Activated CD8-positive, alpha-beta memory T cell treated with anti-CD3 and anti-CD28 coated beads, Interleukin-2, amount 10 ng/mL, durations not matched to agents 7 days and 5 days (primary cell): Measurements from ENCODE around the gene FAM229B. TPM values are rescaled to one million over a fixed set of nuclear protein-coding genes. Genes with fewer than 3 reads are reported as not detected.
"Not testable (repeated sequence)": the region's sequence is repeated elsewhere in the genome, so short reads cannot be mapped to it uniquely, and the experiment has no call there.

Source experiments
- ATAC-seq: fragments of 150-1000 bp; cut with Tn5 transposase; one replicate; pipeline ENCODE4 v1.10.0; 2021; ENCODE audit warnings: moderate library complexity
- CTCF ChIA-PET: fragments of 350-600 bp; sonication (Branson Sonifier 250); formaldehyde crosslinking; loops from one replicate; lab custom pipeline; 2021; ENCODE audit warnings: antibody characterized with exemption; lab: Charles Lee
- DNase-seq: peaks from one replicate; pipeline ENCODE4 v3.0.0-alpha.2; 2020
- H3K27ac Mint-ChIP-seq: one replicate; pipeline ENCODE4 v1.8.0; 2021; ENCODE audit warnings: mild to moderate bottlenecking, mixed read lengths
- H3K27me3 Mint-ChIP-seq: one replicate; pipeline ENCODE4 v1.8.0; 2021; ENCODE audit warnings: mixed read lengths
- H3K36me3 Mint-ChIP-seq: one replicate; pipeline ENCODE4 v1.8.0; 2021; ENCODE audit warnings: mild to moderate bottlenecking, mixed read lengths
- H3K4me1 Mint-ChIP-seq: one replicate; pipeline ENCODE4 v1.8.0; 2021; ENCODE audit warnings: mixed read lengths
- H3K4me3 Mint-ChIP-seq: one replicate; pipeline ENCODE4 v1.8.0; 2021; ENCODE audit warnings: mild to moderate bottlenecking, moderate library complexity, mixed read lengths
- H3K9me3 Mint-ChIP-seq: one replicate; pipeline ENCODE4 v1.8.0; 2022; ENCODE audit warnings: low read depth, mixed read lengths
- total RNA-seq, 2 experiments: library from RNA; stranded (reverse); gene quantifications; one replicate each; pipeline ENCODE4 v1.2.3, GENCODE V29; 2021

The FAM229B gene
- total RNA-seq, 2 experiments from 2014 or later = 4.1 to 4.5 TPM

DNA sequence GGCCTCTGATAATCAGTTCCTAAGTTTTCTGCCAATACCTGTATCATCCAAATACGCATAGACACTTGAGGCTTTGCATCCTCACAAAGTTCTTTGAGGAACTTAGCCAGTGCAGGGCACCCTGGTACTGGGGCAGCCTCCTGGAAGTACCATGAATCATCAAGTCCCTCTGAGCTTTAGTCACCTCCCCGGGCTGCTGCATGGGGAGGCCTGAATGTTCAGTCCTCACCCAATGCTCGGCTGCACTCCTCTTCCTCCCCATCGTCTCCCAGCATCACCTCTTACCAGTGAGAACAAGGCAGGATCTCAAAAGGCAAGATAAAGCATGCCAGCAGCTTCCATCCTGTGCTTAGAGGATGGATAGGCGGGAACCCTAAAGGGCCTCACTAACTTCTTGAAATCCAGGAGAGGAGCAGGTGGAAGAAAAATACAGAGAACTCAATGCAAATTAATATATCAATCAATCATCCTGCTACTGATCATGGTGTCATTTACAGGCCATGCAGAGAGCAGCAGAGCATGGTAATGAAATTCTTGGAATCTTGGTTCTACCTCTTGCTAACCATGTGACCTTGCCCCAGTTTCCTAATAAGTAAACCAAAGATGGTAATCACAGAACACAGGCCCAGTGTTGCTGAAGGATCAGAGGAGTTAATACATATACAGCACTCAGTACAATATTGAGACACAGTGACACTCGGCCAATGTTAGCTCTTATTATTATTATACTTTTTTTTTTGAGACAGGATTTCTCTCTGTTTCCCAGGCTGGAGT, 38.2 kb upstream of the FAM229B start:
- no peaks in the 10 kb centered on the region for H3K9me3 Mint-ChIP-seq
- DNase-seq (no peak), ATAC-seq (peak; percentile 20)
- CTCF ChIA-PET = interaction anchor here (0.9 to 2.5 kb wide), 6 partner anchors 8 to 790 kb away, joined by 3 to 12 read pairs (median 4); a partner anchor contains a TSS
- no peaks in the 10 kb centered on the region for H3K27me3 Mint-ChIP-seq
- H3K4me3 Mint-ChIP-seq = no peak overlapping the region
- peaks cover 6% of the 10 kb centered on the region for H3K4me1 Mint-ChIP-seq
- H3K36me3 Mint-ChIP-seq = no peaks in the 10 kb centered on the region
- no peak overlapping the region for H3K27ac Mint-ChIP-seq

DNA sequence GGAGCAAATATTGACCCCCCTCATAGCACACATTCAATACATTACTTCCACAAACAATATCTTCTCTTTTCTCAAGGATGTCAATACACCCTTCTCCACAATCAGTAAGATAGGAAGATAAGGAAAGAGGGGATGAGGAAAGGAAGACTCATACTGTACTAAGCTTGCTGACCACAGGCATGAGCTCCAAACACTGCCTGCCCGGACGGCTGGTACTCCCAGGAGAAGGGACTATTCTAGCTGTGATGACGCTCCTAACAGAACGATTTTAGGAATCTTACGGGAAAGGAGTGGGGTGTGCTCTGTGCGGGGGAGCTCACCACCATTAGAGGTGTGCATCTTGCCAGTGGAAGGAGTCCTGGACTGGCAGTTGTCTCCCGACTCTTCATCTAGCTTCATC, 37.4 kb upstream of the FAM229B start:
- Mint-ChIP-seq H3K4me1 (peaks cover 6% of the 10 kb centered on the region), H3K36me3 (no peaks in the 10 kb centered on the region), H3K27ac (no peak overlapping the region), H3K9me3 (no peaks in the 10 kb centered on the region), H3K27me3 (peaks cover 1% of the 10 kb centered on the region), H3K4me3 (no peak overlapping the region)
- ATAC-seq = no peak
- DNase-seq = no peak
- CTCF ChIA-PET = interaction anchor here (0.9 to 2.5 kb wide), 5 partner anchors 8 to 397 kb away, joined by 3 to 12 read pairs (median 4); no protein-coding TSS in a partner anchor

DNA sequence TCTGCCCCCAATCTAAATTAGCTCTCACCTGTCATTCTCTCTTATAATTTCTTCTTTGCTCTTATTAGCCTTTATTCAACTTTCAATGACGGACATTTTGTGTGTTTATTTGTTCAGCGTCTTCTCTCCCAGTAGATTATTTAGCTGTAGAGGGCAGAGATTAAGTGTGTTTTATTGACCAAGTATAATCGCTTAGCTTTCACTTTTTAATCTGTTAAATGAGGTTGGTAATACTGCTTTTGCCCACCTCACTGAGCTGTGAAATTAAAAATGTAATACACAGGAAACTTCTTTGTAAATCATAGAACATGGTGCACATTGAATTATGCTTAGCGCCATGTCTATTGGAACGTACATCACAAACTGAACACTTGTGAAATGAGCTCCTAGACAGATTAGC, 37.0 kb upstream of the FAM229B start:
- ATAC-seq (no peak), DNase-seq (no peak)
- Mint-ChIP-seq H3K4me3 (no peak overlapping the region), H3K27ac (no peak overlapping the region), H3K4me1 (peaks cover 6% of the 10 kb centered on the region), H3K27me3 (peaks cover 4% of the 10 kb centered on the region), H3K36me3 (no peaks in the 10 kb centered on the region), H3K9me3 (no peaks in the 10 kb centered on the region)
- CTCF ChIA-PET = interaction anchor here (1.3 to 2.5 kb wide), 3 partner anchors 9 to 113 kb away, joined by 4 to 12 read pairs (median 7); no protein-coding TSS in a partner anchor

DNA sequence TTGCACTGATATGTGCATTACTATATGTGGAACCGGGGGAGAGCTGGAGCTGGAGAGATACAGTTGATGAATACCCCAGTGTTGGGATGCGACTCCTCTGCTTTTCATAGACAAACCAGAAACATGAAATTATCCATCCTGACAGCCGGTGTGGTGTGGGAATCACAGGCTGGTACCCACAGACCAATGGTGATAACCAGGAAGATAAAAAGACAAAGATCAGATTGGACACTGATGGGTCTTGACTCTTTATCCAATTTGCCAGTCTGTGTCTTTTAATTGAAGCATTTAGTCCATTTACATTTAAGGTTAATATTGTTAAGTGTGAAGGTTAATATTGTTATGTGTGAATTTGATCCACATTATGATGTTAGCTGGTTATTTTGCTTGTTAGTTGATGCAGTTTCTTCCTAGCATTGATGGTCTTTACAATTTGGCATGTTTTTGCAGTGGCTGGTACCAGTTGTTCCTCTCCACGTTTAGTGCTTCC, 36.1 kb upstream of the FAM229B start:
- not testable (repeated sequence) for H3K4me3 Mint-ChIP-seq, H3K4me1 Mint-ChIP-seq, DNase-seq, H3K27me3 Mint-ChIP-seq, H3K36me3 Mint-ChIP-seq, H3K9me3 Mint-ChIP-seq, H3K27ac Mint-ChIP-seq, ATAC-seq
- CTCF ChIA-PET = interaction anchor here (1.7 to 2.5 kb wide), 2 partner anchors 10 to 112 kb away, joined by 7 to 12 read pairs; no protein-coding TSS in a partner anchor

DNA sequence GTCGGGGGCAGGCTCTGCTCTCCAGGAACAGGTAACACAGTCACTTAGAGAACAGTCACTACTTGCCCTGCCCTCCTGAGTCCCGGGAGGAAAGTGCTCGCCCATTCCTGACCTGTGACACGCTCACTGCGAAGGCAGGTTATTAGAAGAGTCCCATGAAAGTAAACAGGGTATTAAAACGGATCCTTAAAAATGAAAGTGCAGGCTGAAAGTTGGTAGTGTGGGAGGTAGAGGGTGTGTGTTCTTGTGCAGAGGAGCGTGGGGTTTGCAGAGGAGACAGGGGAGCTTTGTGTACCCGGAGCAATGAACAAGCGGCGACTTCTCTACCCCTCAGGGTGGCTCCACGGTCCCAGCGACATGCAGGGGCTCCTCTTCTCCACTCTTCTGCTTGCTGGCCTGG, 33.4 kb upstream of the FAM229B start, which contains the start of gene CCN6:
Gene CCN6, plus strand, starts transcription at position 104 of the 400 bp plus-strand sequence. Its CDS starts 254 bp downstream, at position 358.
- Mint-ChIP-seq H3K27ac (no peak within 1 kb of the TSS), H3K36me3 (no peaks in the 10 kb centered on the region), H3K4me1 (peaks cover 5% of the 10 kb centered on the region), H3K27me3 (peaks cover 9% of the 10 kb centered on the region), H3K4me3 (no peak within 1 kb of the TSS), H3K9me3 (no peaks in the 10 kb centered on the region)
- CTCF ChIA-PET = interaction anchor here (0.9 to 1.4 kb wide), 2 partner anchors 8 to 19 kb away, joined by 3 read pairs; no protein-coding TSS in a partner anchor
- no peak for DNase-seq
- no peak for ATAC-seq

DNA sequence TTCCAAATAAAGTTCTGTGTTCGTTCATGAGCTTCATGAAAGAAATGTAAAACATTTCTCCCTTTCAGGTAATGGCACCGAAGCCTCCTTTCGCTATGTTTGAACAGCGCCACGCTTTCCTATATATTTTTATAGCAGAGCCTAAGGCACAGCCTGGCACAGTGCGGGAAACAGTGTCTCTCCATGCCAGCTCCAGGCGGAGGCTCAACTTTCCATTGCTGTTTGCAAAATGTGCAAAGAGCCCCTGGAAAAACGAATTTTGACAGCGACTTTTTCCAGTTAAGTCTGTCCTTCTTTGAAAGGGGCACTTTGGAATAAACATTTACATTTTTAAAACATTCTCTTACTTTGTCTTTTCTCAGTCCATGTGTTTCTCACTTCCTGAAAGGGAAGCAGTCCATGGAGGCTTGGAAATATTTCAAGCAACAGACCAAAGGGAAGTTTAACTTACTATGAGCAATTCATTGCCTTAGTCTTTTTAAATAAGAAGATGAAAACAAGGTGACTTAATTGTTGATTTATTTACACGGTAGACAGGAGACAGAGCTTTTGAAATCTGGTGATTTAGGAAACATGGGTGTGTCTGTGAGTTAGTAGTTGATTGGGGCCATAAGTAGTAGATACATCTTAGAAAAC, 32.7 kb upstream of the FAM229B start:
- DNase-seq (no peak), ATAC-seq (no peak)
- Mint-ChIP-seq H3K27me3 (peaks cover 9% of the 10 kb centered on the region), H3K4me3 (no peak overlapping the region), H3K36me3 (no peaks in the 10 kb centered on the region), H3K9me3 (no peaks in the 10 kb centered on the region), H3K27ac (no peak overlapping the region), H3K4me1 (no peaks in the 10 kb centered on the region)
- CTCF ChIA-PET = interaction anchor here (0.9 to 1.4 kb wide), 2 partner anchors 9 to 18 kb away, joined by 3 read pairs; no protein-coding TSS in a partner anchor

DNA sequence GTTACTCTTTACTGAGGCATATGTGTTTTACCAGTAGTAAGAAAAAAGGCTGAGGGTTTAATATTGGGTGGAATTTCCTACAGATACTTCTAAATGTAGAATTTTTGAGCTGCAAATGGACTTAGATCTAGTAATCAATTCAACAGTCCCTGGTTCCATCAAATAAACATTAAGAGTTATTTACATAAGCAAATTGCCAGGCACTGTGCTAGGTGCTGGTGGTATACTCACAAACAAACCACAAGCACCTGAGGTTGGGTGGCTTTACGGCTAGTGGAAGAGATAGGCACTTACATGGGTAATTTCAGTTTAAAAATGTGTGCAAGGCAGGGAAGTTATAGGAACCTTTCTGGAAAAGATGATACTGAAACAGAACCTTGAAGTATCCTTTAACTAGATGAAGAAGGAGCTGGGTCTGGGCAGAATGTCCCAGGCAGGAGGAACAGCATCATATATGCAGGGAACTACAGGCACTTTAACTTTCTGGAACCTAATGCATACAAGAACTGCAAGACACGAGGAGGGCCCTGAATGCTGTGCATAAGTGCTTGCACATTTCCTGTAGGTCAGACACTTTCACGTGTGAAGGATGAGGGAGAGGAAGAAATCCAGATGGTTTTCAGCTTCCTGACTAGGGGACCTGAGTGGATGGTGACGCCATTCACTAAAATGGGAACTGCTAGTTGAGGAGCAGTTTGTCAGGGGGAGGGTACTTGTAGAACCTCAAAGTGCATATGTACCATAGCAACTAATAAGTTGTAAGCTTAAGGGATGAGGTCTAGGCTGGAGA, 29.0 kb upstream of the FAM229B start:
- no peaks in the 10 kb centered on the region for H3K9me3 Mint-ChIP-seq
- CTCF ChIA-PET = interaction anchor here (0.7 to 2.1 kb wide), 4 partner anchors 9 to 1438 kb away, joined by 3 to 4 read pairs (median 3); no protein-coding TSS in a partner anchor
- no peak overlapping the region for H3K27ac Mint-ChIP-seq
- H3K4me1 Mint-ChIP-seq = no peaks in the 10 kb centered on the region
- H3K4me3 Mint-ChIP-seq = no peak overlapping the region
- peaks cover 9% of the 10 kb centered on the region for H3K27me3 Mint-ChIP-seq
- H3K36me3 Mint-ChIP-seq = no peaks in the 10 kb centered on the region
- DNase-seq (no peak), ATAC-seq (no peak)

DNA sequence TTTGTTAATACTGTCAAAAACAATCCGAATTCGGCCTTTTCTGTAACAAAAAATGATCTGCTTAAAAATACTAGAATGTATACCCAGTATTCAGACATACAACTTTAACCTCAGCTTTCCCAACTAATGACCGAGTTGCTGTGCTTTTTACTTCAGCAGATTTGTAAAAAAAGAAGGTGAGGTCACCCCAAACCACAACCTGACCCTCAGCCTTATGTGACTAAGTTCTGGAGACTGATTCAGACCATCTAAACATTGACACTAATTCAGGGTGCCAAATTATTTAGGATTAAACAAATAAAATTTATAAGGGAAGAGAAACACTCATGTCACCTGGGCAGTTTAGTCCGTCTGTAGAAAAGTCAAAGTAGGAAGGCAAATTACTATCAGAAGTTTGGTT, 25.8 kb upstream of the FAM229B start:
- Mint-ChIP-seq H3K36me3 (no peaks in the 10 kb centered on the region), H3K9me3 (no peaks in the 10 kb centered on the region), H3K27me3 (peaks cover 8% of the 10 kb centered on the region), H3K27ac (no peak overlapping the region), H3K4me1 (no peaks in the 10 kb centered on the region), H3K4me3 (no peak overlapping the region)
- CTCF ChIA-PET = interaction anchor here (1.8 kb wide), 1 partner anchor 101 kb away, joined by 3 read pairs; no protein-coding TSS in a partner anchor
- ATAC-seq (no peak), DNase-seq (no peak)

DNA sequence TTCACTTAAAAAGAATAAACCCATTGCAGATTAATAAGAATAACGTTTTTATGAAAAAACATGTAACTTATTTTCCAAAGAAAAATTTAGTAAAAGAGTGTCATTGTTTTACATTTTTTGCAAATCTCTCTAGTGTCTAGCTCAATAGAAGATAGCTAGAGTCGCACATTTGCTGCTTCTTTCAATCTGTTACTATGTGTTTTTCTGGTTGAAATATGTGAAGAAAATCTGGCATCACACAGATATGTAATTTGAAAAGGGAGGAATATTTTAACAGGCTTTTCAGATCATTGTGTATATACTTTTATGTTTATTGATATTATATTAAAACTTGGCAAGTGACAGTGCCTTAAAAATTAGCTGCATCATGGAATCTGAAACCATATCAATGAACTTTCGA, 24.4 kb upstream of the FAM229B start:
- DNase-seq (no peak), ATAC-seq (no peak)
- H3K4me1 Mint-ChIP-seq = no peaks in the 10 kb centered on the region
- peaks cover 3% of the 10 kb centered on the region for H3K36me3 Mint-ChIP-seq
- CTCF ChIA-PET = no interaction called here
- no peak overlapping the region for H3K4me3 Mint-ChIP-seq
- H3K27ac Mint-ChIP-seq = no peak overlapping the region
- peaks cover 8% of the 10 kb centered on the region for H3K27me3 Mint-ChIP-seq
- H3K9me3 Mint-ChIP-seq = no peaks in the 10 kb centered on the region

DNA sequence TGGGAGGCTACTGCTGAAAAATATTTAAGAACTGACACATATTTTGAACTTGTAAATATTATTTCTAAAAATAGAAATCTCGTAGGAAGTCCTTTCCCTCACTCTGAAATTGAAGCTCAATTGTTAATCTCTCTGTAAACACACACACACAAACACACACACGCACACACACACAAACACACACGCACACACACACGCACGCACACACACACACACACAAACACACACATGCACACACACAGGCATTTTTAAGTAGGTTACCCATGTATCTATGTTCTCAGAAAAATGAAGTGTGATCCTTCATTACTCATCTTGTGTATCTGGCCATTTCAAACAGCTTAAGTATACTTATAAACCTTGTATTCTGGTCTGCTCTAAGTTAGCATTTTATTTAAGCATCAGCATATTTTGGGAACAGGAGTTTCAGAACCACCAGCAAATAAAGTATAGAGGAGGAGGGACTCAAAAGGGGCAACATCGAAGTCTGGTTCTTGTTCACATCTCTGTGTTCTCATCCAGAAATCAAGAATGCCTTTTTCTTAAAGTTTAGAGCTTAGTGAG, 21.9 kb upstream of the FAM229B start:
- Mint-ChIP-seq H3K27ac (no peak overlapping the region), H3K4me1 (no peaks in the 10 kb centered on the region)

DNA sequence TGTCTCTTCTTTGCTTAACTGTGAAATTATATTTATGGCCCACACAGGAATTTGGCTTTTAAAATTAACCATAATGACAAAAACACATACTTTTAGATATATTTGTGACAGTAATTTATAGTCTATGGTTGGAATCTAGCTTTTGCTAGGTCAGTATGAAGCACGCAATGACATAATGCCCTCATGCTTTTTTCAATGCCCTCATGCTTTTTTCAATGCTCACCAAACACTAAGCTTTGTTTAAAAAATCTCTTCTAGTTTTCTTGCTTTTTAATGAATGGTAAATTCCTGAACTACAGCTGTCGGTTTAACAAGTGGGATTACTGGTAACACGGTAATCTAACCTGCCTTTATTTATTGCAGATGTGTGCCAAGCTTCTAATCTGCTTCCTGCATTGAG, 20.8 kb upstream of the FAM229B start:
- CTCF ChIA-PET = no interaction called here
- Mint-ChIP-seq H3K27ac (no peak overlapping the region), H3K36me3 (peaks cover 7% of the 10 kb centered on the region), H3K9me3 (no peaks in the 10 kb centered on the region), H3K4me1 (no peaks in the 10 kb centered on the region), H3K27me3 (peaks cover 8% of the 10 kb centered on the region), H3K4me3 (no peak overlapping the region)
- ATAC-seq (no peak), DNase-seq (no peak)

More for the DNA sequence above, 21.9 kb upstream of the FAM229B start:
- no peak overlapping the region for H3K4me3 Mint-ChIP-seq
- peaks cover 8% of the 10 kb centered on the region for H3K27me3 Mint-ChIP-seq
- no peak for DNase-seq
- CTCF ChIA-PET = interaction anchor here (1.7 kb wide), 1 partner anchor 21 kb away, joined by 9 read pairs; the partner anchor contains the start of genes FAM229B and TUBE1
- no peak for ATAC-seq
- no peaks in the 10 kb centered on the region for H3K9me3 Mint-ChIP-seq
- peaks cover 6% of the 10 kb centered on the region for H3K36me3 Mint-ChIP-seq

DNA sequence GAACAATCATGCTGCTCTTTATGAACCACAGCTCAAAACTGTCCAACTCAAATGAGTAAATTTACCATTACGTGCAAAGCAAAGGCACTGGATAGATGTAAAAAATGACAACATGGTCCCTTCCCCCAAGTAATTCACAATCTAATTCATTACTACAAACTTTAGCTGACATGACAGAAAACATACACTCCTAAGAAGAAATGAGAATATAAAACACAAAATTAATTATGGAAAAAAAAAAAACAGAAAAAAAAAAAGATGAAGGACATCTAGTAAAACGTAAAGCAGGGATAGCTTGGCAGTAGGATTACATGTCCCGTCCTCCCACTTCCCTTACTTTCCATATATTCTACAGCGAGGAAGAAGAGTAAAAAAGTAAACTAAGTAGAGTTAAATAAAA, 5.8 kb upstream of the FAM229B start:
- H3K4me3 Mint-ChIP-seq = no peak overlapping the region
- H3K9me3 Mint-ChIP-seq = no peaks in the 10 kb centered on the region
- CTCF ChIA-PET = interaction anchor here (0.7 to 1.0 kb wide), 2 partner anchors 81 to 1333 kb away, joined by 3 to 7 read pairs; no protein-coding TSS in a partner anchor
- H3K27me3 Mint-ChIP-seq = no peaks in the 10 kb centered on the region
- peaks cover 18% of the 10 kb centered on the region for H3K36me3 Mint-ChIP-seq
- ATAC-seq (no peak), DNase-seq (no peak)
- no peak overlapping the region for H3K27ac Mint-ChIP-seq
- peaks cover 7% of the 10 kb centered on the region for H3K4me1 Mint-ChIP-seq
